Measurements from ENCODE around the gene POLK.

Gene POLK

DNA sequence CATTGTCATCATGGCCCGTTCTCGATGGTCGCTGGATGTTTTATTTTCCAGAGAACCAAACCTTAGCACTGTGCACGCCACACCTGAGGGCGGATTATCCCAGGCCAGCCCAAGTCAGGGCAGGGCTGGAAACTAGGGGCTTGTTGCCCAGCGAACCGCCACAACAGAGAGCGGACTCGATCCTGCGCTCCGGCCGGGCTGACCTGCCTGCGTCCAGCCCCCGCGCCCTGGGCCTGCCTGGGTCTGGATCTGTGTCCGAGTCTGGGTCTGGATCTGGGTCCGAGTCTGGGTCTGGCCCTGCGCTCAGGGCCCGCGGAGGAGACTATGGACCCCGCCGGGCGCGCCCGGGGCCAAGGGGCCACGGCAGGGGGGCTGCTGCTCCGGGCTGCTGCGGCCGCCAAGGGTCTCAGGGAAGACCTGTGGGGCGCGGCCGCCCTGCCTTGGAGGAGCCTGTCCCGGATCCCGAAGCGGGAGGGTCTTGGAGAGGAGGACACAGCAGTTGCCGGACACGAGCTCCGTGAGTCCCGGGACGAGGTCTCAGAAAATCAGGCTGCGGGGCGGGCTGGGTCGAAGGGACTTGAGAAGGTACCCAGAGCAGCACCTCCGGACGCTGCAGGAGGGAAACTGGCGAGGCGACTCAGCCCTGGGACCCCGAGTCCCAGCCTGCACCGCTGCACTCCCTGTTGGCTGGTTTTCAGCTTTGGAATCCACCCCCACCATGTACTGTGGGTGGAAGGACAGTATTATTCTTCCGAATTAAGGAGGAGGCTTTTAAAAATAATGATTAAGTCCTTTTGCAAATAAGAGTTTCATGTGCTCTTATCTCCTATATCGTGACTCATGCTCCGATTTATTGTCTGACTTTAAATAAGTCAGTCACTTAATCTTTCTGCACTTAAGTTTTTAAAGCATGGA lies 99.9 kb downstream of the POLK start, which contains the start of gene ANKDD1B:
TSS of gene ANKDD1B (plus strand) at position 143 of the 915 bp plus-strand sequence. CDS start at position 325, 182 bp downstream.
- no peak for DNase-seq

DNA sequence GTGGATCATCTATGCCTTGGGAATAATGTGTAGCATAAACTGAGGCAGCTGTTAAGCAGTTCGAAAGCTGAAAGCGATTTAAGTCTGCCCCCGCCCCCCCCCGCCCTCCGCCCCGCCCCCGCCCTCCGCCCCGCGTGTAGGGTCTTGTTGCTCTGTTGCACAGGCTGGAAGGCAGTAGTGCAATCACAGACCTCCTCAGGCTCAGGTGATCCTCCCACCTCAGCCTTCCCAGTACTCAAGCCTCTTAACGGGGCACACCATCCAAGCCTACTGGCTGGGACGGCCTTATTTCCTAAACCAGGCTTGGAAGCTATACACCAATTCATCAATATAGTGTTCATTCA lies 100.5 kb downstream of the POLK start:
- no peak for DNase-seq

DNA sequence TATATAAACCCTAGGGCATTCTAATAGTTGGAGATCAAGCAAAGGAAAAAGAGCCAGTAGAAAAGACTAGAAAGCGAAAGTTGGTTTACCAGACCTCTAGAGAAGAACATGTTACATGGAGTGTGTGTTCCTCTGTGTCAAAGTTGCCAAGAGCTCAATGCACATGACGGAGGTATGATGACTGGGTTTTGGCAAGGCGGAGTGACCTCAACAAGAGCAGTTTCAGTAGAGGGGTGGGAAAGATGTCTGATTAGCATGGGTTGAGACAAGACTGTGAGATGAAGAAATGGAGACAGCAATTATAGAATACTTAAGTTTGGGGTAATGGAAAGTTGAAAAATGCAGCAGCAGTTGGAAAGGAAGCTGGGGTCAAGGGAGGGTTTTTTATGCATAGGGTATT lies 101.2 kb downstream of the POLK start:
- no peak for DNase-seq

GRCh38 chr5:75614176-75614575 lies 102.5 kb downstream of the POLK start:
- DNase-seq = no peak

GRCh38 chr5:75616371-75616881 lies 104.7 kb downstream of the POLK start:
- DNase-seq = no peak

- no peak for DNase-seq
These were observed 105.4 kb downstream of the POLK start for GRCh38 chr5:75616971-75617621.

- no peak for DNase-seq
These were observed 106.2 kb downstream of the POLK start for GRCh38 chr5:75617736-75618352.

DNA sequence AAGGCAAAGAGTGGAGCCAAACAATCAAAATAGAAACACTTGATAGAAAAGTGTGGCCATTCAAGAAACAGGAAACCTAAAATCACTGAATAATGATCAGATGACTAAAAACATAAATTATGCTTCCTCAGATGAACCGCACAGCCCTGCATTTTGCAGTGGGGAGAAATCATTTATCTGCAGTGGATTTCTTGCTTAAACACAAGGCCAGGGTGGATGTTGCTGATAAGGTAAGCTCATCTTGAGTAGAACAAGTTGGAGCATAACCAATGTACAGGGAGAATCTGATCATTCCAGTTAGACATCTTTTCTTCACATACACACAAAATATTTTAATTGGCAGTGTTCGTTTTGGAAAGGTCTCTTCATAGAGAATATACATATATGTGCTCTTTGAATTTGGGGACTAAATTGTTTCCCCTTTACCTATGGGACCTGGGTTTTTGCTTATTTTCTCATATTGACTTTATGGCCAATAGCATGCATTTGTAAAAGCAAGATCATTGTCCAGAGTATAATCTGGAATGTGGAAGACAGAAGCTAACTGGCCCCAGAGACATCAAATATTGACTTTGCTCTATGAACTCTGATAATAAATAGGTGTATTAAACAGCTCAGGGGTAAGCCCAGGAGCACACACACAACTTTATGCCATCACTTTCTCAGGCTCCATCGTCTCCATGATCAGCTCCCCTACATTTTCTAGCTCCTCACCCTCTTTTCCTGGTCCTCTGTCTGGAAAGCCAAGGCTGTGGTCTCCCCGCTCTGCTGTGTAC lies 108.7 kb downstream of the POLK start:
- no peak for DNase-seq

DNA sequence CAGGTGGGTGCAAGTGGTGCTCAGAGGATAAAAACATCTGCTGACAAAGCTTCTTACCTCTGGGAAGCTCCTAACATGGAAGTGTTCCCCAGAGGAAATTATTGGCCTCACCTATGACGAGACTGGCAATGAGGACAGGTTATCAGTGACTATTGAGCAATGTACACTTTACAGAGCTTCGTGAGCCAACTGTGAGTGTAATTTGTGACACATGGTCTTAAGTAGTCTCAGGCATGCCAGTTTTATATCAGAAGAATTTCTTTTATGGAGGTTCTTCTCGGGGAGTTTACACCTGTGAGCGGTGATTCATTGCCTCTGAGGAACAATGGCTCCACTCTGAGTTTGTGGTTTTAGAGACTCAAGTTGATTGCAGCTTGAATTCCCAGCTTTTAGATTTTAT lies 110.9 kb downstream of the POLK start:
- DNase-seq = no peak

DNA sequence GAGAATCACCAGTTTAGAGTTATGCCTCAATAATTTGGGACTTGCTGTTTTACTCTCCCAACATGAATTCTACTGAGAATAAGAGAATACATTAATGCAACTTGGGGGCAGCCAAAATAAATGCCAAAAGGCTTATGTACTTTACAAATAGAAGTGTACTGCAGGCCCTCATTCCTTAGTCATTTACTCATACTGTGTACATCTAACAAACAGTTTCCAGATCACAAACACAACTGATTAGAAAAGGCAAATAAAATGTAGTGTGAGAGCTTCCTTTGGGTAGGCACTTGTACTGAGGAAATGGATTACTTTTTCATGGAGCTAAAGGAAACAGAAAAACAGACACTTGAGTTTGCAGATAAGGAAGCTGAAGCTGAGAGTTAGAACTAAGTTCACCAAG lies 112.2 kb downstream of the POLK start:
- no peak for DNase-seq

DNA sequence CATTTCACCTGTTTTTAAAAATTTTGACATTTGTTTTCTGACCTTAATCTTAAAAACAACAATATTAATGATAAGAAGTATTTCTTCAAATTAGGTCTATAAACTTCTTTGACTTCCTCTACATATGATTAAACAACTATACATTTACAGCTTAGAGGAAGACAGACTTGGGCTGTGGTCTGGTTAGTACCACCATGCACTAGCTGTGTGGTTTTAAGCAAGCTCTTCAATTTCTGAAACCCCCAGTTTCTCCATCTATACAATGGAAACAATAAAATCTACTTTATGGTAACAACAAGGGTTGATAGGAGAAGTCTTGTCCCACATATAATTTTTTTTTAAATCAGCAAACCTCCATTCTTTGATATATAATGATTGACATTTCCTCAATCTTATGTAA lies 115.3 kb downstream of the POLK start:
- no peak for DNase-seq

GRCh38 chr5:75627801-75628200 lies 116.1 kb downstream of the POLK start:
- no peak for DNase-seq

GRCh38 chr5:75630875-75631274 lies 119.2 kb downstream of the POLK start:
- no peak for DNase-seq

GRCh38 chr5:75632321-75632720 lies 120.6 kb downstream of the POLK start:
- no peak for DNase-seq

- DNase-seq = no peak
These were observed 126.3 kb downstream of the POLK start for GRCh38 chr5:75637949-75638348.

- no peak for DNase-seq
These were observed 128.0 kb downstream of the POLK start for GRCh38 chr5:75639535-75640311.

- DNase-seq = no peak
These were observed 128.7 kb downstream of the POLK start for GRCh38 chr5:75640395-75640794.

DNA sequence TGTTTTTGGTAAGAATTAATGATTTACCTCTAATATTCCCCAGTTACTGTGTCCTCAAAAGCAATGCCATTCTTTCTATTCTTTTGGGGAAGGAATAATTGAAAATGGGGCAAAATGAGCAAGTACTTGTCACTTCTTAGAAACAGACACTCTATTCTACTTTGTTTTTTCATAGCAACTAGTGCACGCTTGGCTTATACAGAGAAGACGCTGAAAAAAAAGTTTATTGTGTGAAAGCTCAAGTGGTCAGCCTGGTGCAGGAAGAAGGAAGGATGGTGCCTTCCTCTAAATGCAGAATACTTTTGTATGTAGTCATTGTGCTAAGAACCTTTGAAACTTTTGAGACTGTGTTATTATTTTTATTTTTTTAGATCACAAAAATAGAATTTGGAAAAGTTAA lies 129.1 kb downstream of the POLK start:
- no peak for DNase-seq

- DNase-seq = no peak
These were observed 137.0 kb downstream of the POLK start for GRCh38 chr5:75648712-75649111.

Measured in NCI-H446 treated with DMSO at 0.1 percent for 48 hours (cell line).